SIG-M5 treated with dmso at 0.1 percent for 504 hours (cell line): Measurements from ENCODE around the gene LRRC74B.
"Not testable (repeated sequence)": the region's sequence is repeated elsewhere in the genome, so short reads cannot be mapped to it uniquely, and the experiment has no call there.

Experiments
- DNase-seq: peaks from one replicate; lab custom pipeline; 2025; ENCODE audit not compliant: unreplicated experiment; lab: John Stamatoyannopoulos, UW

Gene LRRC74B

DNA sequence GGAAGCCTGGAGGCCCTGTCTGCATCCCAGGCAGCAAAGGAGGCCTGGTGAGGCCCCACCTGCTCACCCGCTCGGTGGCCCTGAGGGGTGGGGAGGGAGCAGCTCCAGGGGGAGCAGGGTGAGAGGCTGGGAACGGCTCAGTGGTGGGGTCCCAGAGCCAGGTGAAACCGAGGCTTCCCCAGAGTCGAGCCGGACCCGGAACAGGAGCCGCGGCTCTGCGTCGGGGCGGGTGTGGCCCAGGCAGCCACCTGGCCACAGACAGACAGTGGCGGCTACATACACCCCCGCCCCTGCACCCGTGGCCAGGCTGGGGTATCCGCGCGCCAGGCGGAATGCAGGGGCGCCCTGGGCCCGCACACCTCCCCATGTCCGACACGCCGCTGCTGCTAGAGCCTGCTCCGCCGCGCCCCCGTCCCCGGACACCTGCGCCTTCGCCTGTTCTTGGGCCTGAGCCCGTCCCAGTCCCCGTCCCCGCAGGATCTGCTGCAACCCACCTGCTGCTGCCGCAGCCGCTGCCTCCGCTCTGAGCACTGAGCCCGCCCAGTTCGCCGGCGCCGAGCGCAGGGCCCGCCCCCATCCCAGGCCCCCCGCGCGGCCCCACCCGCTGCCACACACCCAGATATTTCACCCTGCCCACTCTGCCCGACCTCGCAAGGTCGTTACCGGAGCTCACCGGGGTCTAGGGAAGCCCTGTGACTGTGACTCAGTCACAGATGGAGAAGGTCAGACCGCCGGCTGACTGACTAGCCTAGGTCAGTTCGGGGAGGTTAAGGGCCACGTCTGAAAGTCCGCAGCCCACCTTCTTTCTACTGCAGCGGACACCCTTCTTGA, 13.5 kb upstream of the LRRC74B start, which contains the start of gene SLC7A4:
Gene SLC7A4, minus strand, starts transcription at position 525 of the 831 bp plus-strand sequence. CDS start 749 bp downstream, outside the sequence.
- DNase-seq: no peak

- no peak for DNase-seq
Observed at GRCh38 chr22:21032868-21033688, 12.7 kb upstream of the LRRC74B start.

DNA sequence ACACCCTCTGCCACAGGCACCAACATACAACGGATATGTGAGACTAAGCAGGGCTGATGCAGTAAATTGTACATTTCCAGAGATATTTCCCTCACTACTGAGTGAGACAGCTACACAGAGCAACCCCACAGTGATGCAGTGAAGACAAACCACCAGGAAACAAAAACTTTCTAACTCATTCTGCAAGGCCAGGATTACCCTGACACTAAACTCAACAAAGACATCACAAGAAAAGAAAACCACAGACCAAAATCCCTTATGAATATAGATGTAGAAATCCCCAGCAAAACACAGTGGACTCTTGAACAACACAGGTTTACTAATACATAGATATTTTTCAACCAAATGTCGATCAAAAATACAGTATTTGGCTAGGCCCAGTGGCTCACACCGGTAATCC, 11.9 kb upstream of the LRRC74B start:
- no peak for DNase-seq

GRCh38 chr22:21034989-21035388, 10.8 kb upstream of the LRRC74B start:
- DNase-seq: no peak

GRCh38 chr22:21038405-21038804, 7.3 kb upstream of the LRRC74B start:
- DNase-seq: no peak

DNA sequence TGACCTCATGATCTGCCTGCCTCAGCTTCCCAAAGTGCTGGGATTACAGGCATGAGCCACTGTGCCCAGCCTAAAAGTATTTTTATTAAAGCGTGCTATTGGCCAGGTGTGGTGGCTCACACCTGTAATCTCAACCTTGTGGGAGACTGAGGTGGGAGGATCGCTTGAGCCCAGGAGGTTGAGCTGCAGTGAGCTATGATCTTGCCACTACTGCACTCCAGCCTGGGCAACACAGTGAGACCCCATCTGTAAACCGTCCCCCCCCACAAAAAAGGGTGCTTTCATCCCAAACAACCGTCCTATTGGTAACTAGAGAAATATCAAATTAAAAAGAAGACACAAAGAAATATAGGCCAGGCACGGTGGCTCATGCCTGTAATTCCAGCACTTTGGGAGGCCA, 6.6 kb upstream of the LRRC74B start:
- DNase-seq: not testable (repeated sequence)

GRCh38 chr22:21041937-21042336, 3.8 kb upstream of the LRRC74B start:
- DNase-seq: no peak

DNA sequence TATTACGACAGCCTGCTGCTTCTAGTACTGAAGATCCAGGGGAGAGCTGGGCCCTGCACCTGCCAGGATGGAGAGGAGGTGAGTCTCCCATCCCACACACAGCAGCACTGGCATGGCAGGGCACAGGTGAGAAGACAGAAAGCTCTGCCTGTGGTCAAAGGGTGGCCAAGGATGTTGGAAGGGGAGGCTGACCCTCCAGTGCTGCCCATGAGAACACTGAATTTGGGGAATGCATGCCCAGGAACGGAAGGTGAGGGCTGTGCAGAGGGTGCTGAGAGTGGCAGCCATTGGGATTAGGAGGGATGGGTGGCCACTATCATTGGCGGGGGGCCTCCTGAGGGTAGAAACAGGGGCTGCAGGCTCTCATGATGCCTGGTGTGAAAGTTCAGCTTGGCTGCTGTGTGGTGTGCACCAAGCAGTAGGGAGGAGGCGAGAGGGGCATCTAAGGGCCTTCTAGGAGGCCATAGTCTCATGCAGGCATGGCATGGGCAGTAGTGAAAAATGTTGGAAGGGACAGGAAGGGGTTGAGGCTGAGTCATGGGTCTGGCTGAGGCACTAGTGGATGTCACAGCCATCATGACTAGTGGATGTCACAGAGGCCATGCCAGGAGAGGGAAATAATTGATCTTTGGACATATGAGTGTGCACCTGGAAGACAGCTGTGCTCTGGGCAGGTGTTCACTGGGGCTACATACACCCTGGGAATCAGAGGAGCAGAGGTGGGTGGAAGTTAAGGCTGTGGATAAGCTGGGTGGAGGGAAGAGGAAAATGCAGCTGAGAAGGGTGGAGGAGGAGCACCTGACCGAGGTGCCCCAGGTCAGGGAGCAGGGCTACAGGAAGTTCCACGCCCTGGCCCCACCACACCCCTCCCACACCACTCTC, 2.5 kb upstream of the LRRC74B start:
- DNase-seq: no peak

DNA sequence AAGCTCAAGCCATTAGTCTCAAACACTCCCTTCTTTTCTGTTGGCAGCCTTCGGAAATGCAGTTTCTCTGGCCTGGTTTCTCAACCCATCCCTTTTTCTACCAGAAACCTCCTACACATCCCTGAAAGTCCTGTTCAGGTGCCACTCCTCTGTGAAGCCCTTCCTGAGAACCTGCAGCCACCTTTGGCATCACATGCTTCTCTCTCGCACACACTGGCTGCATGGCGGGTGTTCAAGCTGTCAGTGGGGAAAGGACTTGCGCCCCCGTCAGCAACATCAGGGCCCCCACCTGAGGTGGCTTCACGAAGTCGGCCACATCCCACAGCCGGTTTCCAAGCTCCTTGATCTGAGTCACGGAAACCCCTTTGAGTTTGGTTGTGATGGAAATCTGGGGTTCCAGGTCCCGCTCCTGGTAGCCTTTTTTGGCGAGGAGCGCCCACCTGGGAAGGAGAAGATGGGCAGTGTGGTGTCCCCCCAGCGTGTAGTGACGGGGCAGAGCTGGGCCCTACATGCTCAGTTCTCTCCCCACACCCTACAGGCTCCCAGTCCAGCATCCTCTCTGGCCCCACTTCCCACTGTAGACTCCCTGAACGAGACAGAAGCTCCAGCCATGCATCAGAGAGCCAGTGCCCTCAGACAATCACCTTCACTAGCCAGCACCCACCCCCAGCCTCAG, 1.7 kb upstream of the LRRC74B start:
- DNase-seq: no peak

- no peak for DNase-seq
Observed at GRCh38 chr22:21044931-21045584, 688 bp upstream of the LRRC74B start.

DNA sequence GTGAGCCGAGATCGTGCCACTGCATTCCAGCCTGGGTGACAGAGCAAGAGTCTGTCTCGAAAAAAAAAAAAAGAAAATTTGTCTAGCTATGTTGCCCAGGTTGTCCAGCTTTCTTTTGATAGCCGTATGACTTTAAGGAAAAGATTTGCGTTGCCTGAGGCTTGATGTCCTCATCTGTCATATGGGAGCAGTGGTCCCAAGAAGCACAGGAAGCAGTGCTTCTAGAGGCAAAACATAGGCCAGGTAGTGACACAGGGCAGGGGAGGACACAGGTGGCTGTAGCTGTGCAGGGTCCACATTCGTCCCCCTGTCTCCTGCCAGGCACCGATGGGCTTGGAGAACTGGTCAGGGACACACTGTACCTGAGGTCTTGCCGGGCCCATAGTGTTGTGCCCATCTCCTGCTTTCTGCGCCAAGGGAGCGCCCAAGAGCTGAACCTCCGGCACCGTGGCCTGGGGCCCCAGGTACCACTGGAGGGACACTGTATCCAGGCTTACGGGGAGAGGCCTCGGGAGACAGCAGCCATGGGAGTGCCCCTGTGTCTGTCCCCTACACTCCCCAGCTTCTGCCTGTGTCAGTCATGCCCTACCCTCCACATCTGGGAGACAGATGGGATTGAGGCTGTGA, 1.4 kb downstream of the LRRC74B start:
- no peak for DNase-seq

GRCh38 chr22:21047730-21048129, 2.0 kb downstream of the LRRC74B start:
- no peak for DNase-seq

- DNase-seq: not testable (repeated sequence)
Observed at GRCh38 chr22:21048448-21048847, 2.7 kb downstream of the LRRC74B start.

GRCh38 chr22:21048965-21049364, 3.2 kb downstream of the LRRC74B start:
- DNase-seq: not testable (repeated sequence)

DNA sequence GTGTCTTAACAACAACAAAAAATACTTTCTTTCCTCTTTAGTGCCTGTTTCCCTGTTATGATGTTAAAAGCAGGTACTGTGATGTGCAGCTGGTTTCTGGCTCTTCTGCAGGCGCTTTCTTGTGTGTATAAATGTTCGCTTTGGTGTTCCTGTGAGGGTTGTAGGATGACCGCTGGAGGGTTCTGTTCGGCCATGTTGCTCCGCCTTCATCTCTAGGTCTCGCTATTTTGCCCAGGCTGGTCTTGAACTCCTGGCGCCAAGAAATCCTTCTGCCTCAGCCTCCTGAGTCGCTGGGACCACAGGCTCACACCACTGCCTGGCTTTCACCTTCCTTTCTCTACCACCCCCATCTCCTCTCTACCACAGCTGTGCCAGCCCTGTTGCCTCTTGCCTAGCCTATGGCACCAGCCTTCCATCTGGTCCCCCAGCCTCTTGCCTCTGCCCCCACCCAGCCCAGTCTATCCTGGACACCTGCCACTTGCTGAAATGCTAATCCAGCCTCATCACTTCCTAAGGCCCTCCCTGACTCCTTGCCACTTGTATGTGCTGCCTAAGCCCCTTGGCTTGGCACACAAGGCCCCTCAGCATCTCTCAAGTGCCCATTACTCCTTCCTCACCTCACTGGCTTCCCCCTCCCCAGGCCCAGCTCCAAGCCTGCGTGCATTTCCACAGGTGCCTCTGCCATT, 5.5 kb downstream of the LRRC74B start:
- DNase-seq: no peak

DNA sequence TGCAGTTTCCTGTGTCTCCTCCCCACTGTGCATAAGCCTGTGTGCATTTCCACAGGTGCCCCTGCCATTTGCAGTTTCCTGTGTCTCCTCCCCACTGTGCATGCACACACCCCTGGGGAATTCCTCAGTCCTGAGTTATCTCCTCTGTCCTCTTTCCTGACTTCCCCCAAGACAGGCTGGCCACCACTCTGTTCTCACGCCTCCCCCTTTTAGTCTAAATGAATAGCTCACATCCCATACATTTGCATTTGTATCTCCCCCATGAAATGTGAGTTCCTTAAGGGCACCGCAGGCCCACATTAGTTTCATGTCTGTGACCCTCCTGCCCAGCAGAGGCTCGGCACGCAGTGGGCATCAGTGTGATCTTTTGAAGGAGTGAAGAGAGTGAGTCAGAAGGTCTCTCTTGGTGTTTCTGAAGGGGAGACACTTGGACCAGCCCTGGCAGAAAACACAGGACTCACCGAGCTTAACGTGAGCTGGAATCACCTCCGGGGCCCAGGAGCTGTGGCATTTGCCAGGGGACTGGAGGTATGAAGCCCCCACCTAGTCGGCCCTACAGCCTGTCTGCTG, 6.2 kb downstream of the LRRC74B start:
- DNase-seq: no peak

- no peak for DNase-seq
Observed at GRCh38 chr22:21052715-21053459, 7.1 kb downstream of the LRRC74B start.
